NCI-H748 treated with DMSO at 0.1 percent for 48 hours (cell line): ENCODE measurements around the gene TRIB2.

Source experiments
- DNase-seq: peaks from one replicate; lab custom pipeline; 2025; lab: John Stamatoyannopoulos, UW

TRIB2 gene

GRCh38 chr2:12700989-12701388, 15.7 kb upstream of the TRIB2 start:
- DNase-seq = no peak

DNA sequence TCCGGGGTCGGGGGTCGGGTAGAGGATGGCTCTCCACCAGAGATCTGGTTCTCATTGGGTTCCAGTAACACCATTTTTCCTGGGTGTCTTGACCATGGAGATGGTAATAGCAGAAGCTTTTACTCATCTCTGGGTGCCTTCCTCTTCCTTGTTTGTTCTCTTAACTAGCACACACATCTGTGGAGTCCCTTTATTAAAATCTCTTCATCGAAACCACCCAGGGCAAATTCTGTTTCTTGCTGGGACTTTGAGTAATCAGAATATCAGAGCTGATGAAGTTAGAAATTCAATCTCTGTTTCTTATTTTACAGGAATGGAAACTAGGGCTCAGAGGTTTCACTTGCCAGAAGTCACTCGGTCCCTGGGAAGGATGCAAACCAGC, 15.0 kb upstream of the TRIB2 start:
- DNase-seq = no peak

DNA sequence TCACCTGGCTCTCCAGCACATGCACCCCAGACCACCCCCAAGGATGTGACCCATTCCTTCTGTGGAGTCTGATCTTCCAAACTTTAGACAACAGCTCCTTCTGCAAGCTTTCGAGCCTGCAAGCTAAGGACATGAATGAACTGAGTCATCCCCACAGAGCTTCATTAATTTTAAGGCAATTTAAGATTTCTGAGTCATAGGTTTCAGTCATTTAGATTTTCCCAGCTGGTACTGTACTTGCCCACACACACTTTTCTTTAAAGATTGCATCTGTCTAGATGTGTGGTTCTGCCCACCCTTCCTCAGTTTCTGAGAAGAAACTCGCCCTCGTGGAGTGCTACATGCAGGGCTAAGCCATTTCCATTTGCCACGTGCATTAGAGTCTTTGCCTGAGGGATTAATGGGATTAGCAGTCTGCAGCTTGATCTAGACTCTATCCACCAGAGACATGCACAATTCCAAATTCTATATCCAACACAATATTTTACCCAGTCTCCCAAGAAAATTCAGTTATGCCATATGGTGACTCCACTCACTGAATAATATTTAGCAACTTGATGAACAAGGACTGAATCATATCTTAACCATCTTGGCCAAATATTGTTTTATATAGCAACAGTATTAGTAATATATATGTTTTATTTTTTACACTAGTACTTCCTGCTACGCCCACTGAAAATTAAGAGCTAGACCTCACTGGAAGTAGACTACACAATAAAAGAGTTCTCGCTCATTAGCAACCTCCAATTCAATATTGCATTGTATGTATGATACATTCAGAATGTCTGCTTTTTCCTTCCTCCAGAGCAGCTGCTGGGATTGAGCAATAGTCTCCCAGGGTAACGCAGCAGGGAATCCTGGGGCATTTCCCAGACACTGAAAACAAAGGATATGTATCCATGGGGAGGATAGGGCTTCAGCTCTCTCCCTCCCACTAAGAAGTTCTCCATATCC, 14.3 kb upstream of the TRIB2 start:
- DNase-seq = peak; percentile 20

GRCh38 chr2:12704378-12704777, 12.4 kb upstream of the TRIB2 start:
- no peak for DNase-seq

- DNase-seq = no peak
Observed at GRCh38 chr2:12705230-12705629, 11.5 kb upstream of the TRIB2 start.

DNA sequence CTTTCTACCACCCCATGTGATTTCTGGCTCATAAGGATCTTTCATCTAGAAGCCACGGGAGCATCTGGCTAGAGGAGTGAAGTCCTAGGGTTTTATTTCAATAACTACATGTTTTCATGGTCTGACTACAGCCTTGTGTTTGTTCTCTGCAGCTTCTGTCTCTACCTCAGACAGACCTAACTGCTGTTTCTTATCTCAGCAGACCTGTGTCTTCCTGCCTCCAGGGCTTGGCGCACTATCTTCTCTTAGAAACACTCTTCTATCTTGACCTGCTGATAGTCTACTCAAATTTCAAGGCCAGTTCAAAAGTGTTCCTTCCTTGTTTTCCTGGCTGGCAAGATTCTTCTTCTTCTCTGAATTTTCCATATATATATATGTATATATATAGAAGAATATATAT, 11.0 kb upstream of the TRIB2 start:
- no peak for DNase-seq

GRCh38 chr2:12708508-12709206, 8.1 kb upstream of the TRIB2 start:
- no peak for DNase-seq

- no peak for DNase-seq
Observed at GRCh38 chr2:12709207-12709522, 7.6 kb upstream of the TRIB2 start.

- DNase-seq = no peak
Observed at GRCh38 chr2:12710301-12710700, 6.4 kb upstream of the TRIB2 start.

DNA sequence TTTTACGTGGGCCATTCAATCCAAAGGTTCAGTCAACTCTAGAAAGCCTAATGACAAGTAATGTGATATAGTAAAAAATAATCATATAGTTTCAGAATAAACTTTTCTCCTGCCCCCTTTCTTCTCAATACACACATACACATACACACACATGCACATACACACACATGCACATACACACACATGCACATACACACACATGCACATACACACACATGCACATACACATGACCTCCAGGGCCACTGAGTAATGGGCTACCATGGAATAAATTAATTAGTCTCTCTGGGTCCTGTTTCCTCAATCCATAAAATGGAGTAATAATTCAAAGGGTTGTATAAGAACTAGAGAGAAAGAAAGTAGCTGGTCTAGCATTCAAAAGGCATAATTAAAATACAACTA, 5.4 kb upstream of the TRIB2 start:
- DNase-seq = no peak

DNA sequence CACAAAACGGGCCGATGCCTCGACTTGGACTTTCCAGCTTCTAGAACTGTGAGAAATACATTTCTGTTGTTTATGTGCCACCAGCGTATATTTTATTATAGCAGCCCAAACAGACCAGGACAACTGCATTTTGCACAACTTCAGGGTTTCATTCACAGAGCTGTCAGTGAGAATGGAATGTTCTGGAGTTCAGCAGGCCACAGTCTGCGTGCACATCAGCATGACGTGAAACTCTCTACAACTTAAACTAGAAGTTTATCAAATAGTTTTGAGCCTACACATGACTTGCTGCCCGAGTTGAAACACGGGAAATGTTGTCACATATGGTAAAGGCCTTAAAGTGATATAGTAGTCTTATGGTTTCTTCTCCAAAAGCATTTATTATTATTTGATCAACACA, 3.9 kb upstream of the TRIB2 start:
- no peak for DNase-seq

- no peak for DNase-seq
Observed at GRCh38 chr2:12714391-12715221, 2.1 kb upstream of the TRIB2 start.

DNA sequence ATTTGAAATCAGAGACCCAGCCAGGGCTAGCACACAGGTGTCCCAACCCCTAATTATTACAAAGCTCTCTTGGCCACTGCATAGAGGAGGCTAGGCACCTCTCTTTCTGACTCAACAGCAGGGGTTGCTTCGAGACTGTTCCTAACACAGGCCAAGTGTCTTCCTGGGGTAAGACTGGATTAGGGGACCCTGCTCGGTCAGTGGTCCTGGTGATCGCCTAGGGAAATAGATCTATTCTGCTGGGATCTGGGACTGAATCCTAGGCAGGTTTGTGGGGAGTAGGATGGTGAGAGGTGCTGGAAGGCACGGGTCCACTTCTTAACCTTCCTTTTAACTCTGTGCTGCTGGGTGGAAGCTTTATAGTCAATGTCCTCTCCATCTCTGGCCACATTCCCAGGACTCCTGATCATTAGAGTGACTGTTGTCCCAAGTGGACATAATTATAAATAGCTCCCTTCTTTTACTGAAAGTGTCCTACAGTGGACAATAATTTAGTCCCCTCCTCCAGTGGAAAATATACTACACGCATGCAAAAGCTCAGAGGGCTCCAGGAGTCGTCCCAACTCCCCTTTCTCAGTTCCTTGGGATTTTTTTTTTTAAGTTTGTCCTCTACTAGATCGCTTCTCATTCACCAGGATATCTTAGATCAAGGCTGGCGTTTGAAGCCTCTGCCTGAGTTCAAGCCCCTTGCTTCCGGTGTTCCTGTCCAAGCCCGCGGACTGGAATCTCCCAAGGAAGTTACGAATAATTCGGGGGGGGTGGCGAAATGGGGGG, 1.3 kb upstream of the TRIB2 start:
- DNase-seq = no peak

- DNase-seq = peak; percentile 60
Observed at GRCh38 chr2:12716032-12716281, 779 bp upstream of the TRIB2 start.

- DNase-seq = peak; percentile 63
Observed at GRCh38 chr2:12717191-12718014, 667 bp downstream of the TRIB2 start.

DNA sequence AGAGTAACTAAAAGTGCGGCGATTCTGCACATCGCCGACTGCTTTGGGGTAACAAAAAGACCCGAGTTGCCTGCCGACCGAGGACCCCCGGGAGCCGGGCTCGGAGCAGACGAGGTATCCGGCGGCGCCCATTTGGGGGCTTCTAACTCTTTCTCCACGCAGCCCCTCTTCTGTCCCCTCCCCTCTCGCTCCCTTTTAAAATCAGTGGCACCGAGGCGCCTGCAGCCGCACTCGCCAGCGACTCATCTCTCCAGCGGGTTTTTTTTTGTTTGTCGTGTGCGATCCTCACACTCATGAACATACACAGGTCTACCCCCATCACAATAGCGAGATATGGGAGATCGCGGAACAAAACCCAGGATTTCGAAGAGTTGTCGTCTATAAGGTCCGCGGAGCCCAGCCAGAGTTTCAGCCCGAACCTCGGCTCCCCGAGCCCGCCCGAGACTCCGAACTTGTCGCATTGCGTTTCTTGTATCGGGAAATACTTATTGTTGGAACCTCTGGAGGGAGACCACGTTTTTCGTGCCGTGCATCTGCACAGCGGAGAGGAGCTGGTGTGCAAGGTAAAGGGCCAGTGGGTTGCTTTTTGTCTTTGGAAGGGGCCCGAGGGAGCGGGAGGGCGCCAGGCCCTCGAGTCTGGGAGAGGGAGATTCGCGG, 1.4 kb downstream of the TRIB2 start:
- DNase-seq = peak; percentile 51

DNA sequence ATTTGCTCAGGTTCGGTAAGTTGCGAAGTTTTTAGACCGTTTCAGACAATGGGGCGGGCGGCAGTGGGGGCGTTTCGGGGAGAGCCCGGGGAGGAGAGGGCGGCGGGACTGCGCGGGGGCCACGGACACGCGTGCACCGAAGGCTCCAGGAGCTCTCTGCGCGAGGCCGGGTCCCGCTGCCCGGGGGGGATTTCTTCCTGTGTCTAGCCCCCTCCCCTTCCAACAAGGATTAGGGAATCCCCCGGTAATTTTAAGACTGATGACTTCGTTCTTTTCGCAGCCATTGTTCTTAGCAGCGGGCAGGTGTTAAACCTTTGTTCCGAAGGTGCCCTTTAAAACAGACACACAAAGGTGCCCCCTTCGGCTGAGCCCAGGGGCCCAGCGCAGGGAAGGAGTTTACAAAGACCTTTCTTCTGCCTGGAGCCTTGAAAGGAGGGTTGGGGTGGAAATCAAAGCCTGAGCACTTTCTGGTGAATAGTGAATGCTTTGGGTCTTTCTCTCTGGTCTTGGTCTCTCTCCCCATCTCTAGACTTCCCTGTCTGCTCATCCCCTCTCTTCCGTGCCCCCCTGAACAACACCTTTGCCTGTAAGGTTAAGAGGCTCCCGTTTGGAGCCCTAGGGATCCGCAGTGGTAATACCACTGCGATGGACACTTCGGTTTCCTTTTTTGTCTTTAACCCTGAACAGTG, 2.1 kb downstream of the TRIB2 start:
- DNase-seq = peak; percentile 48

GRCh38 chr2:12719400-12720277, 2.9 kb downstream of the TRIB2 start:
- no peak for DNase-seq

GRCh38 chr2:12720278-12720620, 3.5 kb downstream of the TRIB2 start:
- no peak for DNase-seq
